Measurements from ENCODE around the gene YIF1B.

YIF1B gene

GRCh38 chr19:38304866-38305429 lies 10.8 kb downstream of the YIF1B start:
- DNase-seq (ENCODE audit: low spot score), result no peak

DNA sequence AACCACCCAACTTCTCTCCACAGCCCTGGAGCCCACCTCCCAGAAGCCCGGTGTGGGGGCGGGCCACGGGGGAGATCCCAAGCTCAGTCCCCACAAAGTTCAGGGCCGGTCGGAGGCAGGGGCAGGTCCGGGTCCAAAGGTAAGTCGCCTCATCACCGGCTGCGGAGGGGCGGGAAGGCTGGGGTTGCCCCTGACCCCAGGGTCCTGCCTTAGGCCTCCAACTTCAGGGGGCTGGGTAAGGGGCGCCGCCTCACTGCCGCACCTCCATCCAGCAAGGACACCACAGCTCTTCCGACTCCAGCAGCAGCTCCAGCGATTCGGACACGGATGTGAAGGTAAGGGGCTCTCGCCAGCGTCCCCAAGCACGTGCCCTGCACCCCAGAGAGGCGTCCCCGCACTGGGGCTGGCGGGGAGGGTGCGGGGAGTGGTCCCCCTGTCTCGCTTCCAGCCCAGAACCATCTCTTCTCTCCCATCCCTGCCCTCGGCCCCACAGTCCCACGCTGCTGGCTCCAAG lies 11.3 kb downstream of the YIF1B start:
- no peak for DNase-seq (ENCODE audit: low spot score)

- DNase-seq (ENCODE audit: low spot score), result no peak
Measured at GRCh38 chr19:38303517-38304351, 12.0 kb downstream of the YIF1B start, which contains the start of gene C19orf33. Gene C19orf33 (plus strand): TSS chr19:38304251. CDS start chr19:38304262, 11 bp downstream.

GRCh38 chr19:38298821-38299680 lies 16.7 kb downstream of the YIF1B start:
- DNase-seq (ENCODE audit: low spot score), result no peak

GRCh38 chr19:38294090-38294489 lies 21.7 kb downstream of the YIF1B start:
- DNase-seq (ENCODE audit: low spot score), result no peak

DNA sequence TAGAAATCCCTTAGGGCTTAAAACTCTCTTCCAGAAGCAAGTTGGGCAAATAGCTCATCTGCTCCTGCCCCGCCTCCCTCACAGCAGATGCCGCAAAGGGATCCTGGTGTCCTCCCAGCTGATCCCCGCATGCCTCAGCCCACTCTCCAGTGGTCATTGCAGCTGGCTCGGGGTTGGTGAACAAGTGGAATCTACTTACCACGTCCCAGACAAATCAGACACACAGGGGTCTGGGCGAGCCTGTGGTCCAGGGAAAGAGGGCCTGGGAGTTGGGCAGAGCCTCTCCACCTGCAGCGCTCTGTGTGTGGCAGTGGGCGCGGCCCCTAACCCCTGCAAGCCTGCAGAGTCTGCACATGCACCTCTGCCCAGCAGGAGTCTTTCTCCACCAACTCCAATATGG lies 22.5 kb downstream of the YIF1B start:
- DNase-seq (ENCODE audit: low spot score), result no peak

GRCh38 chr19:38291855-38292254 lies 23.9 kb downstream of the YIF1B start:
- no peak for DNase-seq (ENCODE audit: low spot score)

DNA sequence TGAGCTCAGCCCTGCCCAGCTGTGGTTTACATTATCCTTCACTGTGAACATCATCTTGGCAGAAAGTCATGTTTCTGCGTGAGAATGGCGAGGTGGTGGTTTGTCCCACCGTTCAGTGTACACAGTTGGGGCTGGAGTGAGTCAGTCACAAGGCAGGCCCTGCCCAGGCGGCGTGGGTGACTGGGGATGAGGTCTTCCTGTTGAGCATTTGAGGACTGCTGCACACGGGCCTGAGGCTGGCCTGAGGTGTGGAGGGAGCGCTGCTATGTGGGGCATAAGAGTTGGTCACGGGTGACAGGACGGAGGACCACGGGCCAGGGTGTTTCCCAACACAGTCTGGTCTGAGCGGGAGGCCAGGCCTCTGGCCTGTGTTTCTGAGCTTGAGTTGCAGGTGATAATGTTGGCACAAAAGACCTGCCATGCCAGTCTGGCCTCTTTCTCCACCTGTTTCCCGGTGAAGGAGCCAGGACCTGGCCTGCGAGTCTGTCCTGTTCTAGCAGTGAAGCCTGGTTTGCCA lies 25.1 kb downstream of the YIF1B start:
- DNase-seq (ENCODE audit: low spot score), result no peak

DNA sequence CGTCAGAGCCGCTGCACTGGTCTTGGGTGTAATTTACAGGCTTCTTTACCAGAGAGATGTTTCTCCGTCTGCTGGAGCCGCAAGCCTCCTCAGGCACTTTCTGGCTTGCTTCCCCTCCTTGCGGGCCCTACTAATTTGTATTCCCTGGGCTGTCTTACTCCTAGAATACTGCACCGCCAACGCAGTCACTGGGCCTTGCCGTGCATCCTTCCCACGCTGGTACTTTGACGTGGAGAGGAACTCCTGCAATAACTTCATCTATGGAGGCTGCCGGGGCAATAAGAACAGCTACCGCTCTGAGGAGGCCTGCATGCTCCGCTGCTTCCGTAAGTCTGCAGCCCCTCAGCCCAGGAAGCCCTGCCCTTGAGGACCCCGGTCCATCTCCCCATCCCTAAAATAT lies 25.8 kb downstream of the YIF1B start:
- no peak for DNase-seq (ENCODE audit: low spot score)

- DNase-seq (ENCODE audit: low spot score), result no peak
Measured at GRCh38 chr19:38288123-38288855, 27.5 kb downstream of the YIF1B start.

- DNase-seq (ENCODE audit: low spot score), result peak; percentile 6
Measured at GRCh38 chr19:38287604-38288003, 28.1 kb downstream of the YIF1B start.

GRCh38 chr19:38285567-38285966 lies 30.2 kb downstream of the YIF1B start:
- DNase-seq (ENCODE audit: low spot score), result no peak

GRCh38 chr19:38284422-38284821 lies 31.3 kb downstream of the YIF1B start:
- DNase-seq (ENCODE audit: low spot score), result no peak

- no peak for DNase-seq (ENCODE audit: low spot score)
Measured at GRCh38 chr19:38283271-38283670, 32.5 kb downstream of the YIF1B start.

DNA sequence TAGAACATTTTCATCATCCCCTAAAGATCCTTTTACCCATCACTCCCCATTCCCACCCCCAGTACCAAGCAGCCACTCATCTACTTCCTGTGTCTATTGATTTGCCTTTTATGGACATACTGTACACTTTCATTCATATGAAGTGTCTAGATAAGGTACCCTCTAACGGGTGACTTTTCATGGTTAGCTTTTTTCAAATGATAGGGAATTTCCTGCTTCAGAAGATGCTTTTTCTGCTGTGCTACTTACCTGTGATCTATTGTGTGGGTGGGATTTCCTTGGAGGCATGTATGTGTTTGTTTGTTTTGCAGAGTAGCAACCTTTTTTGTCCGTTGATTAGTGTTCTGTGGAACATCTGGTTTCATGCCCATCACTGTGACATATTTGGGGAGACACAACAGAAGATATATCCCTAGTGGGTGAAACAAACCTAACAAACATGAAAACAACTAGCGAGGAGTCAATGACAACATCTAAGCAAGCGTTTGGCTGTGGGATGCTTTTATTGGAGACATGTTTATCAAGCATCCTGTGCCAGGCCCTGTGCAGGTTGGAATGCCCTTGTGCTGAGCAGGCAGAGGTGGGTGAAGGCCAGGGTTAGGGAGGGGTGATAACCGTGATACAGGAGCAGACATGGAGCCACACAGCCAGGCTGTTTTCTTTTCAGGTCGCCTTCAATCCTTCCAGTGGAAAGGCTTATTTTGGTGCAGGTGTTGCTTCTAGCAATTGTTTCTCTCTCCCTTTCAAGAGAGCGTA lies 33.8 kb downstream of the YIF1B start:
- peak; percentile 3 for DNase-seq (ENCODE audit: low spot score)

GRCh38 chr19:38280030-38280921 lies 35.5 kb downstream of the YIF1B start:
- DNase-seq (ENCODE audit: low spot score), result no peak

- no peak for DNase-seq (ENCODE audit: low spot score)
Measured at GRCh38 chr19:38278751-38279150, 37.0 kb downstream of the YIF1B start.

DNA sequence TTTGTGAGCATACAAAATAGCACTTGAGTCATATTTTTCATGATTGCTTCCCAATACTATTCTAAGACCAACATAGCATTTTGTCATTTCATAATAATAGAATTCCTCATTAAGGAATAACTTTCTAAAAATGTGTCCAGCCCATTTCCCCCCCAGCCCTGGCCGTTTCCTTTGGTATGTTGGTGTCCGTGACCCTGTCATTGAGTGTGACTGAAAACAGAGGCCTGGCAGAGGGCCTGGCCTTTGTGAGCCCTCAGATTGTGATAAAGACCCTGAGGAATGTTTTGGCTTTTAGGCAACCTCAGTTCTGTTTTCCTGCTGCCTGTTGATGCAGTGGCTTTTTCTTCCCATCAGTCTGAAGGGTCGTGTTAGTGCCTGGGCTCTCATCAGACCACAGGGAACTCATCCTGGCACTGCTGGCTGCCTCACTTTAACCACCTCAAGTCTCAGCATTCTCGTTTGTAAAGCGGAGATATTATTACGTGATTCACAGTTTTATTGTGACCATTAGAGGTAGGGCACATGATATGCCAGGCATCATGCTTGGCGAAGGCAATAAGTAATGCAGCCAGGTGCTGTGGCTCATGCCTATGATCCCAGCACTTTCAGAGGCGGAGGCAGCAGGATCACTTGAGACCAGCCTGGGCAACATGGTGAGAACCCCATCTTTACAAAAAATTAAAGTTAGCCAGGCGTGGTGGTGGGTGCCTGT lies 37.6 kb downstream of the YIF1B start:
- DNase-seq (ENCODE audit: low spot score), result no peak

- DNase-seq (ENCODE audit: low spot score), result no peak
Measured at GRCh38 chr19:38277549-38277948, 38.2 kb downstream of the YIF1B start.

All from CD4-positive, alpha-beta T cell treated with Interleukin-2 at 100 ng/mL for 4 hours (primary cell).